HG03342 (cell line): ENCODE results near the gene SP9.
"Not testable (repeated sequence)": the region's sequence is repeated elsewhere in the genome, so short reads cannot be mapped to it uniquely, and the experiment has no call there.

Experiments used
- ATAC-seq: cut with Tn5 transposase; IDR thresholded peaks from one replicate; pipeline ENCODE4 v1.9.1; 2021; ENCODE audit warnings: mild to moderate bottlenecking, moderate library complexity; ENCODE audit not compliant: unreplicated experiment

The SP9 gene

DNA sequence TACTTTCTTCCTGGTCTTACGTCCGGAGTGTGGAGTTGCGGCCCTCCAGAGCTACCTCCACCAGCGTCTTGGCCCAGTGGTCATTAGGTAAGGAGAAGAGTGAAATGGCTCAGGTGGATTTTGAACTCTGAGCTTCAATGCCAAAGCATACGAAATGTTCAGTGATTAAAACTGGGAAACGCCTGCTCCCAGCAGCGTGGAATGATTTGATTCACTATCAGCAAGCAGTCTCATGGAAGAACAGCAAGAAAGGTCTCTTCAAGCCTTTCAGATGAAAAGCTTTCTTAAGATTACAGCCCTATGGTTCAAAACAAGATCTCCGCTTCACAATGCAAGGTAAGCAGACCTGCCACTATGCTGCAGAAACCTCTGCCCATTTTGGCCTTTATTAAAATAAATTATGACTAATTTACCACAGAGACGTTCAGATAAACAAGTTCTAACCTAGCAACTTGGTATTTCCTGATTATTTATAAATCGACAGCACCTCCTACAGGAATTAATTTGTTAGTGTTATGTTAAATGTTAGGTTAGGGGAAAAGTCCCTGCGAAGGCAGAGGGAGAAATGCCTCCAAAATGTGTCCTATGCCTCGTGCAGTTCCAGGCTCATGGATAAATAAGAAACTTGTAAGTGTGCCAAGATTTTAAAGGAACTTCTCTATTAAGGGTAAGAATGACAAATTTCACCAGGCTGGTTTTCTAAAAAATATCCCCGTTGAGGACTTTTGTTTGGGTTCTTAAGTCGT lies 10.1 kb downstream of the SP9 start:
- no peak for ATAC-seq

GRCh38 chr2:174350018-174350417 lies 15.3 kb downstream of the SP9 start:
- no peak for ATAC-seq

DNA sequence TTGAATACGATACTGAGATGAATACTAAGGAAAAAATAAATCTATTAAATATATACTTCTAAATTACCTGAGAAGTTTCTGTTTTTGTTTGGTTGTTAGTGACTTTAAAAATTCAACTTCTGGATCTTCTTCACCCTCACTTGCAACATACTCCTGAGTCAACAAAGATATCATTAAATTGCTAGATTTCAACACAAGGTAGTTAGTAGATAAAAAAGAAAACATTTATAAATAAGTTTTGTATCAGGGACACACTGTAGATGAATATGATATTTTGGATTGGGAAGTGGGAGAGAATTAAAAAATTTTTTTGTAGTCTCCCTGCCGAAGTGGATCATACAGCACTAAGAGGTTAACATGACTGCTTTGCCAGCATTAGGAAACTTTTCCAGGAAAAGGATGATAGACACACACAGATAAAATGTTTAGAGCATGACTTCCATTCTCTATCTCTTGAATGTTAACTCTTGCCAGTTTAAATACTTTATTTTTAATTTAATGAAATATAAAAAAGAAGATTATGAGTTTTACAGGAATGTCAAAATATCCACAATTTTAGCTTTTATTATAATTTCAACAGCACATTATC lies 15.9 kb downstream of the SP9 start:
- ATAC-seq = no peak

DNA sequence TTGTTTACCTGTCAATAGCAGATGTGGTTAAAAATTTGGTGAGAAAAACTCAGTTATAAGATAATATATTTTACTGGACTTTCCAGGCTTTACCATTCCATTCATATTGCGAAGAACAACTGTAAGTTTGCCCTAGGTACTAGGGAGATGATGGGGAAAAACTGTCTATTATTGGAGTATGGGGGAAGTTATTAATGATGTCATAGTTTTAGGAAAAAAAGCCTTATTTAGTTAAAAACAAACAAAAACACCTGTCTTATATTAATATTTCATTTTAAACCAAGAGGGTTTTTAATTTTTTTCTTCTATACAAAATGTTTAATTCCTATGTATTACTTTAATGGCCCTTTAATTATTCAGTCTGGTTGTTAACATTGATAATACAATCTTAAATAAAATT lies 18.2 kb downstream of the SP9 start:
- ATAC-seq = no peak

DNA sequence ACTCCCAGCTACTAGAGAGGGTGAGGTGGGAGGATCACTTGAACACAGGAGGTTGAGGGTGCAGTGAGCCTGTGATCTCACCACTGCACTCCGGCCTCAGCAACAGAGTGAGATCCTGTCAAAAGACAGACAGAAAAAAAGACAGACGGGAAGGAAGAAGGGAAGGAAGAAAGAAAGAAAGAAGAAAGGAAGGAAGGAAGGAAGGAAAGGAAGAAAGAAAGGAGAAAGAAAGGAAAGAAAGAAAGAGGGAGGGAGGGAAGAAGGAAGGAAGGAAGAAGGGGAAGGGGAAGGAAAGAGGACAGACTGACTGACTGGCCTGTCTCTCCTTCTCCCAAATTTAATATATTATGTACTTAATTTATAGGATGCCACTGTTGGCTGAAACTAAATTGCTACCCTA lies 21.6 kb downstream of the SP9 start:
- no peak for ATAC-seq

- ATAC-seq = not testable (repeated sequence)
These were observed 24.9 kb downstream of the SP9 start for GRCh38 chr2:174359663-174360062.

DNA sequence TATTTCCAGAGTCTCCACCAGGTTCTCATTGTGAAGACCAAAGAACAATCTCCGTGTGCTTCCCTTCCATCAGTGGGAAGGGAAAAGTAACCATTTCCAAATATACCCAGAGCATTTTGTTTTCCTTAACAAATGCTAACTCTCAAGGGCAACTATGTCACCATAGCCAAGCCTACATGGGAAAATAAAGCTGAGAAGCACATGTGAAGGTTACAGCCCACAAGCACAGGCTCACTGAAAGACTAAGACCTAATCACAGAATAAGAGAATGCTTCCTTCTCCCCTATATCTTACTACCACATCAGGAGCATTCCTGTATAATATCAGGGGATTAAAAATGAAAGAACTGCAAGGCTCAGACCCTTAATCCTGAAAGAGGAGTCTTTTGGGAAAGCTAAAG lies 28.2 kb downstream of the SP9 start:
- ATAC-seq = no peak

GRCh38 chr2:174363492-174364225 lies 28.9 kb downstream of the SP9 start:
- not testable (repeated sequence) for ATAC-seq

DNA sequence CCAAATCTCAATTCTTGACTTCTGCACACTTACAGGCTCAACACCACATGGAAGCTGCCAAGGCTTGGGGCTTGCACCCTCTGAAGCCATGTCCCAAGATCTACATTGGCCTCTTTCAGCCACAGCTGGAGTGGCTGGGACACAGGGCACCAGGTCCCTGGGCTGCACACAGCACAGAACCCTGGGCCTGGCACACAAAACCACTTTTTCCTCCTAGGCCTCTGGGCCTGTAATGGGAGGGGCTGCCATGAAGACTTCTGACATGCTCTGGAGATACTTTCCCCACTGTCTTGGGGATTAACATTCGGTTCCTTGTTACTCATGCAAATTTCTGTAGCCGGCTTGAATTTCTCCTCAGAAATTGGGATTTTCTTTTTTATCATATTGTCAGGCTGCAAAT lies 29.9 kb downstream of the SP9 start:
- ATAC-seq = no peak

- no peak for ATAC-seq
These were observed 30.8 kb downstream of the SP9 start for GRCh38 chr2:174365571-174365970.

GRCh38 chr2:174368691-174369090 lies 33.9 kb downstream of the SP9 start:
- ATAC-seq = no peak

- no peak for ATAC-seq
These were observed 42.2 kb downstream of the SP9 start for GRCh38 chr2:174376967-174377366.

GRCh38 chr2:174383796-174384195 lies 49.0 kb downstream of the SP9 start:
- no peak for ATAC-seq

DNA sequence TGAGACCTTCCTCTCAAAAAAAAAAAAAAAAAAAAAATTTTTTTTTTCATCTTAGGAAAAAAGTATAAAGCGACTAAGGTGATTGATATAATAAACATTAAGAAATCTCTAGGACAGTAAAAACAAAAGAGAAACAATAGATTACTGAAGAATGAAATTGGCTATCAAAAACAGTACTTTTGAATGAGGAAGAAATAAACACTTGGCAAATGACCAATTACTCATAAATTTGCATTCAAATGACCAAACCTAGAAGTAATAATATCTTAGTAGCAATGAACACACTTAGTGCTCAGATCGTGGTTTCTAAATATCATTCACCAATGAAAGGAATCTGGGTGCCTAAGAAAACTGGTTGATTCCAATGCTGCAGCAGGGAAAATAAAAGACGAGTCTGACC lies 50.4 kb downstream of the SP9 start:
- ATAC-seq = no peak
